ENCODE measurements around the gene KIF18B.

Gene KIF18B

GRCh38 chr17:44875761-44876160, 71.8 kb downstream of the KIF18B start:
- DNase-seq (ENCODE audit: low read depth in 2 of 2), result no peak

All from activated CD8-positive, alpha-beta memory T cell treated with anti-CD3 and anti-CD28 coated beads for 4 hours (primary cell).